ENCODE results near the gene THAP7.

GRCh38 chr22:20951932-20952380 is 50.0 kb downstream of the THAP7 start:
- TF ChIP-seq CTCF (conservative IDR thresholded peaks at IDR 0.05 in 1 of 2, IDR thresholded peaks at IDR 0.05 in 1 of 2; ENCODE audit: extremely low read depth in 1 of 2, insufficient read depth in 1 of 2, low read depth in 1 of 2, low read length in 2 of 2) = no peak
- TF ChIP-seq EZH2 (IDR thresholded peaks at IDR 0.05; ENCODE audit: borderline replicate concordance, low read length) = no peak
